ENCODE results near the gene TMEM231. TPM values are rescaled to one million over a fixed set of nuclear protein-coding genes. Genes with fewer than 3 reads are reported as not detected.

TMEM231 gene
- total RNA-seq, 6 experiments from 2014 or later: 9.0 to 14.5 (median 10.0) TPM

DNA sequence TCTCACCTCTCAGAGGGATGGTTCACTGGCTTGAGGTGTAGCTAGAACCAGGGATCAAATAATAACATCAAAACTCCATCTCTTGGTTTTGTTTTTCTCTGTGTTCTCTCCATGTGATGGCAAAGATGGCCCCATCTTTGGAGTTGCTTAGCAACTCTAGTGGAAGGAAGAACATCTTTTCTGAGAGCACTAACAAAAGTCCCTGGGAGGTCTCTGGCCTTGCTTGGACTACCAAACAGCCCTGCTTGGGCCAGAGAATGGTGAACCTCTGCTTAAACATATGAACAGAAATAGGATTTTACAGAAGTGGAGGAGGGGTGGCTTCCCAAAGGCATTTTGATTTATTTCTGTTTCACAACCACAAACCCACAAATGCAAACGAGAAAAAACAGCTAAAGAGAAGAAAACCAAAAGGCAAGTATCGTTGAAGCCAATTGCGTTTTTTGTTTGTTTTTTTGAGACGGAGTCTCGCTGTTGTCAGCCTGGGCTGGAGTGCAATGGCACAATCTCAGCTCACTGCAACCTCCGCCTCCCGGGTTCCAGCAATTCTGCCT, 23.3 kb upstream of the TMEM231 start:
- H3K27me3 Mint-ChIP-seq (ENCODE audit: insufficient read depth): no peaks in the 10 kb centered on the region; the same call in 1 of the 2 replicates
- TF ChIP-seq, protein P1, sequence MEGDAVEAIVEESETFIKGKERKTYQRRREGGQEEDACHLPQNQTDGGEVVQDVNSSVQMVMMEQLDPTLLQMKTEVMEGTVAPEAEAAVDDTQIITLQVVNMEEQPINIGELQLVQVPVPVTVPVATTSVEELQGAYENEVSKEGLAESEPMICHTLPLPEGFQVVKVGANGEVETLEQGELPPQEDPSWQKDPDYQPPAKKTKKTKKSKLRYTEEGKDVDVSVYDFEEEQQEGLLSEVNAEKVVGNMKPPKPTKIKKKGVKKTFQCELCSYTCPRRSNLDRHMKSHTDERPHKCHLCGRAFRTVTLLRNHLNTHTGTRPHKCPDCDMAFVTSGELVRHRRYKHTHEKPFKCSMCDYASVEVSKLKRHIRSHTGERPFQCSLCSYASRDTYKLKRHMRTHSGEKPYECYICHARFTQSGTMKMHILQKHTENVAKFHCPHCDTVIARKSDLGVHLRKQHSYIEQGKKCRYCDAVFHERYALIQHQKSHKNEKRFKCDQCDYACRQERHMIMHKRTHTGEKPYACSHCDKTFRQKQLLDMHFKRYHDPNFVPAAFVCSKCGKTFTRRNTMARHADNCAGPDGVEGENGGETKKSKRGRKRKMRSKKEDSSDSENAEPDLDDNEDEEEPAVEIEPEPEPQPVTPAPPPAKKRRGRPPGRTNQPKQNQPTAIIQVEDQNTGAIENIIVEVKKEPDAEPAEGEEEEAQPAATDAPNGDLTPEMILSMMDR (IDR thresholded peaks at IDR 0.05): no peak
- no peak overlapping the region for H3K27ac Mint-ChIP-seq
- peaks cover 3% of the 10 kb centered on the region; the same call in 1 of the 2 replicates for H3K4me1 Mint-ChIP-seq (ENCODE audit: low read depth)
- no peak overlapping the region for H3K4me3 Mint-ChIP-seq
- no peak for DNase-seq
- H3K36me3 Mint-ChIP-seq (ENCODE audit: low read depth): peaks cover 10% of the 10 kb centered on the region
- H3K9me3 Mint-ChIP-seq: no peaks in the 10 kb centered on the region

DNA sequence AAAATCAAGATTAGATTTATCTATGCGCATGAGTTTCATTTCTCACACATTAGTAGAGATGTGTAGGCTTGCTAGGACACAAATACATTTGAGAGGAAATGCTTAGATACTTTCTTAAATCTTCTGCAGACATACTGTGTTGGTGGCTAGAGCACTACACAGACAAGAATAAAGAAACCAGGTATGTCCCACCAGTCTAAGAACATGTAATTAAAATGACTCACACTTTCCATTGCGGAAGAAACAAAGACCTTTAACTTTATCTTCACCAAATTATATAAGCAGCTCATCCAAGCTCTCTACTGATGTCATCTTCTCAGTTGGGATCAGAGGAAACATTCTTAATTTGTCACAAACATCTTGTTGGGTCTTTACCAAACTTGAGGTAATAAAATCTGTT, 22.7 kb upstream of the TMEM231 start:
- Mint-ChIP-seq H3K9me3 (no peaks in the 10 kb centered on the region), H3K36me3 (ENCODE audit: low read depth) (peaks cover 10% of the 10 kb centered on the region), H3K4me3 (no peak overlapping the region), H3K4me1 (ENCODE audit: low read depth) (no peaks in the 10 kb centered on the region; the same call in 1 of the 2 replicates), H3K27me3 (ENCODE audit: insufficient read depth) (no peaks in the 10 kb centered on the region; the same call in 1 of the 2 replicates), H3K27ac (no peak overlapping the region)
- TF ChIP-seq, protein P1 (IDR thresholded peaks at IDR 0.05): no peak
- no peak for DNase-seq

DNA sequence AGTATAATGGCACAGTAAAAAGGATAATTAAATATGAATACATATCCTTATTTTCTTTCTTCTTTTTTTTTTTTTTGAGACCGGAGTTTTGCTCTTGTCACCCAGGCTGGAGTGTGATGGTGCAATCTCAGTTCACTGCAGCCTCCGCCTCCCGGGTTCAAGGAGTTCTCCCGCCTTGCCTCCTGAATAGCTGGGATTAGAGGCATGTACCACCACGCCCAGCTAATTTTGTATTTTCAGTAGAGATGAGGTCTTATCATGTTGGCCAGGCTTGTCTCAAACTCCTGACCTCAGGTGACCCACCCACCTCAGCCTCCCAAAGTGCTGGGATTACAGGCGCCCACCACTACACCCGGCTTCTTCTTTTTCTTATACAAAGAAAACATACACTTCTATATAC, 22.2 kb upstream of the TMEM231 start:
- Mint-ChIP-seq H3K36me3 (ENCODE audit: low read depth) (peaks cover 10% of the 10 kb centered on the region), H3K4me3 (no peak overlapping the region), H3K9me3 (no peaks in the 10 kb centered on the region), H3K27ac (no peak overlapping the region), H3K4me1 (ENCODE audit: low read depth) (no peaks in the 10 kb centered on the region; the same call in 1 of the 2 replicates), H3K27me3 (ENCODE audit: insufficient read depth) (no peaks in the 10 kb centered on the region; the same call in 1 of the 2 replicates)
- DNase-seq: no peak
- TF ChIP-seq, protein P1 (IDR thresholded peaks at IDR 0.05): no peak

DNA sequence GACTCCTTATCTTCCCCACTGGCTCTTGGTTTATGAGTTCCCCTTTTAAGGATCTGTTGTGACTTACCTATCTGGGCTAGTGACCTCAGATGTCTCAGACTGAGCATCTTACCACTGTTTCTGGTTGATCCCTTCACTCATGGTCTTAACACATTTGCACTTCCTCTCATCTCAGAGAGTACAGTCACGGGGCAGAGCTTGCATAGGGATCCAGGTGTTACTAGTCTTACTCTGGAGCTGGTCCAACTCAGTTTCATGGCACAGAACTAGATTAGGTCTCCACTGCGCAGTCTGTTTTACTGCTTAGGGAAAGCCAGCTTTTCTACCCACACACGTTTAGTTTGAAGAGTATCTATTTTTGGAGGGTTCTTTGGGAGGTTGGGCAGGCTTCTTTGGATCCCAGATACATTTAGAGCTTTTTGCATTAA, 20.3 kb upstream of the TMEM231 start:
- peaks cover 17% of the 10 kb centered on the region for H3K36me3 Mint-ChIP-seq (ENCODE audit: low read depth)
- H3K27ac Mint-ChIP-seq: no peak overlapping the region
- no peaks in the 10 kb centered on the region; the same call in 1 of the 2 replicates for H3K27me3 Mint-ChIP-seq (ENCODE audit: insufficient read depth)
- TF ChIP-seq, protein P1 (IDR thresholded peaks at IDR 0.05): no peak
- no peak for DNase-seq
- no peaks in the 10 kb centered on the region for H3K9me3 Mint-ChIP-seq
- H3K4me3 Mint-ChIP-seq: no peak overlapping the region
- no peaks in the 10 kb centered on the region; the same call in 1 of the 2 replicates for H3K4me1 Mint-ChIP-seq (ENCODE audit: low read depth)

DNA sequence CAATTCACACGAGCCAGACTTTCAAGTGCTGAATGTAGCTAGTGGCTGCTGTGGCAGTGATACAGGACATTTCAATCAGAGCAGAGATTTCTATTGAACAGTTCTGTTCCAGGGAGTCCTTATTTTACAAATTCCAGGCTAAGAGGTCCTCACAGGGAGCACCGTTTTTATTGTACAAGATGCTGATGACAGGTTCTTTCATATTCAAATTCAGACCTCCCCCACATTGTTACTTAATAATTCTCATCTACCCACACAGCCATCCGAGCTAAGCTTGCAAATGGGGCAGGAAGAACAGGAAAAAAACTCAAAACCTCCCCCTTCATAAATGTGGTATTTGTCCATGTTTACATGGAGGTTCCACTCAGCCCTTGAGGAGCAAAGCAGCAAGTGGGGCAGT, 19.9 kb upstream of the TMEM231 start:
- Mint-ChIP-seq H3K9me3 (no peaks in the 10 kb centered on the region), H3K4me1 (ENCODE audit: low read depth) (no peaks in the 10 kb centered on the region; the same call in 1 of the 2 replicates), H3K27me3 (ENCODE audit: insufficient read depth) (no peaks in the 10 kb centered on the region; the same call in 1 of the 2 replicates), H3K27ac (no peak overlapping the region), H3K4me3 (no peak overlapping the region), H3K36me3 (ENCODE audit: low read depth) (peaks cover 17% of the 10 kb centered on the region)
- DNase-seq: no peak
- TF ChIP-seq, protein P1 (IDR thresholded peaks at IDR 0.05): no peak

Measured in HFFc6 (cell line).